Fibroblast of skin of right quadriceps (primary cell): Measurements from ENCODE around the gene SLC16A7.

Experiments
- DNase-seq: peaks from one replicate; pipeline ENCODE4 v3.0.0-alpha.2; 2013

SLC16A7 gene

DNA sequence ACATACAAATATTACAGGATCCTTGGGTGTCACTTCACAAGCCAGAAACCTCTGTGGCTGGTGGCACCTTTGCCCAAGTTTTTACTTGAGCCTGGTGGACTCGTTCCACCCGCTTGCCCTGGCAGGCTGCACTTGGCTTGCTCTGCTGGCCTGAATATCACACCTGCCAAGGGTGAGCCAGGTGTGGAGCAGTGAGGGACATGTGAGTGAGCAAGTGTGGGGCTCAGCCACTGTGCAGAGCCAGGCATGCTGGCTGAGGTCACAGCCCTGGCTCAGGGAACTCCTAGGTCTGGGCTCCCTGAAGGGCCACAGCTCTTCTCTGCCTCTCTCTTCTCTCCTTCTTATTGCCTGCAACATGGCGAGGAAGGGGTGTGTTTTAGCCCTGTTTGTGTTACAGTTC lies 82.0 kb downstream of the SLC16A7 start:
- DNase-seq: no peak

DNA sequence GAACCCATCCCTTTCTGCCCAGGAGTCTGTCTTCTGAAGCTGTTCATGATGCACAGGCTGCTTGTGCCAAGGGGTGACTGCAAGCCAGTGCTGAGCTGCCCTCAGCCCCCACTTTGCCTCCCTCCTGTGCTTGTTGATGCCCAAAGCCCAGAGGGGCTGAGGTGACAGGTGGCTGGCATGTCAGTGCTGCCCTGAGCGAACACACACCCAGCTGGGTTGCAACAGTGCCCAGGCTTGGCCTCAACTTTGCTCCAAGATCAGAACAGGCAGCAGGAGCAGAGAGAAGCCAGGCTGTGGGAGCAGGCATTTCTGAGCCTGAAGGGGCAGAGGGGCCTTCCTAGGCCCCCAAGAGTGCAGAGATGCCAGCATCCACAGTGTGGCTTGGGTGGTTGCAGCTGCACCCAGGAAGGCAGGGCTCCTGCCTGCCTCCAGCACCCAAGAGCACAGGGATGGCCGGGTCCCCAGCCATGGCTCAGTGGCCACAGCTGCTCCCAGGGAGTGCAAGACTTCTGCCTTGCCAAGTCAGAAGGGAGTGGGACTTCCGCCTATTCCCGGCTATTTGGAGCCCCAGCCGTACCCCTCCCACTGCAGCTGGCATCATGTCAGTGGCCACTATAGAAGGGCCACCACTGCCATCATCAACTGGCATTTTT lies 83.1 kb downstream of the SLC16A7 start:
- DNase-seq: no peak

DNA sequence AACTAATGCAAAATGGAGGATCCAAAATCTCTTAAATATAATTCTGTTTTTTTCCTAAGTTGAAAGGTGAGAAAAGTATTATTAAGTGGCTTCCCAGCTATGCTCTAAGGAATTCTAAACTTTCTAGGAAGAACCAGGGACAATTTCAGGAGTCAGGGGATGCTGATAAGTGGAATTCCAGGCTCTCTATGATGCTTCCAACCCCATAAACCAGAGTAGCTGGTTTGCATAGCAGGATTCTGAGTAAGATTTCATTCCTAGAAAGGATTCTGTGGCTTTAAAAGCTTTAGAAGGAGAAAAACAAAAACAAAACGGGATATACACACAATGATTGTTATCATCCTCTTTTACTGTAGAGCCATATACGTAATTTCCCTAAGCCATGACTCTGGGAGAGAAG lies 93.9 kb downstream of the SLC16A7 start:
- peak; percentile 56 for DNase-seq

DNA sequence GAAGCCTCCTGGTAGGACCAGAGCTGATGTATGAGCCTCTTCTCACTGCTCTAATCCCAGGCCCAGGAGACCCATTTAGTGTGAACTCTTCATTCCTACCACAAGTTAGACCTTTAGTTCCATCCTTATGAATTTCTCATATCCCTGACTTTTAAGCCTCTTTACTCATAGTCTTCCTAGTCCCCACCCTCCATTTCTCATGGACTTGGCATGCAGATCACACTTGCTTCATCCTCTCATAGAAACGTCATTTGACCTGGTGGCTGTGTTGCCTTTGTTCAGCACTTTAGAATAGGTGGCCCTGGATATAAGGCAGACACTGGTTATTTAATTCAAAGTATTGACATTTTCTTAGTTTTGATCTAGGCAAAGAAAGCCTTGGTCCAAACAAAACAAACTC lies 99.5 kb downstream of the SLC16A7 start:
- peak; percentile 58 for DNase-seq

DNA sequence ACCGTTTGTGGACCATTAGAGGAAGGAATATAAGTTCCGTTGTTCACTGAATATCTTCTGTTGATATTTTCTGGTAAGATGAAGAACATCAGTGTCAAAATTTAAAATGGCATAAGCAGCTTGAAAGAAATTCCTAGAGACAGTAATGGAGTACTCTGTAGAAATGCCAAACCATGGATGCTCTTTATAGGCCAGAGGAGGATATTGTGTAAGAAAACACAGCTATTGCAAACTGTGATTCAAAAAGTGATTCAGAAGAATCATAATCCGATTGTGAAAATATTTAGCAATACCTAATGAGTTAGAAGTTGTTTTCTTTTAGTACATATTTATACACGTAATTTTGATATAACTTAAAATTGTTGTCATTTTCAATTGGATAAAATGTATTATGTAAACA lies 102.8 kb downstream of the SLC16A7 start:
- DNase-seq: peak; percentile 83

DNA sequence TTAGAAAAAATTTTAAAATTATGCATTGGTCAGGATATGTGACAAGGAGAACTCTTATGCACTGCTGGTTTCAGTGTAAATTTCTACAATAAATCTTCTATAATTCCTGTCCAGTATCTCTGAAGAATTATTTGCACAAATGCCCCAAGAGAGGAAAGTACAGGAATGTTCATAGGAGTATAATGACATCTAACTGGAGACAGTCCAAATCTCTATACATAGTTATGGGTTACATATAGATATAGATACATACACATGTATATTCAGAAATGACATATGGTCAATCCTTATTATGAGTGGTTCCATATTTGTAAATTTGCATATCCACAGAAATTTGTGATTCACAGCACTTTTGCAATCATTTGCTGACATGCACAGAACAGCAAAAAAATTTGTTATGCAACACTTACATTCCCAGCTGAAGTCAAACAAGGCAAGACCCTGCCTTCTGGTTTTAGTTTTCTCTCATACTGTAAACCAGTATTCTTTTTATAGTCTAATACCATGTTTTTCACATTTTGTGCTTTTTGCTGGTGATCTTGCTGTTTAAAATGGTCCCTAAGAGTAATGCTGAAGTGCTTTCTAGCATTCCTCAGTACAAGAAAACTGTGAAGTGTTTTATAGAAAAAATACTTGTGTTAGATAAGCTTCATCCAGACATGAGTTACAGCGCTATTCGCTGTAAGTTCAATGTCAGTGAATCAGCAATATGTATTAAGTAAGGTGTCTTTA lies 103.8 kb downstream of the SLC16A7 start:
- DNase-seq: peak; percentile 92

DNA sequence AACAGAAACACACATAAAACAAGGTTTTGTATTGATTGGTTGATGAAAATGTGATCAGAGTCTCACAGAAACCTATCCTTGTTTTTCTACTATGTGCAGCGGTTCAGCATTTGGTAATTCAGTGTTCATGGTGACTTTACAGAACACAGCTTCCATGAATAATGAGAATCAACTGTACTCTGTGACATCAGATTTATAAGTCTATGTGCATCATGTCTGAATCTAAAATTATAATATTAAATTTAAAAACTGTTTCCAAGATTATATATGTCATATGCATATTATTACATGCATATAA lies 104.3 kb downstream of the SLC16A7 start:
- DNase-seq: no peak

DNA sequence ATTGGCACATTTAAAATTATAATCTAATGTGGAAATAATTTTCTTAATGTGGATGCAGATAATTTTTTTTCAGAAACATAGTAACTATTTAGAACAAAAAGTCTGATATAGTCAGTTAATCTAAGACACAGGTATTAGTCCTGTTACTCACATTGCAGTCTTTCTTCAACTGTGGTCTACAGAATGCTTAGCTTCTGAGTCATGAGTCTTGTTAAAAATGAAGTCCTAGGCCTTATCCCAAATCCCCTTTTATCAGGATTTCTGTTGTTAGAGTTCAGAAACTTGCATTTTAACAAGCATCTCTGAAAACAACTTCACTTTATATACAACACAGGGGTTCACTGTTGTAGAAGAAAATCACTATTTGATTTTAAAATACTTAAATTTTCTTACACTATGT lies 112.2 kb downstream of the SLC16A7 start:
- DNase-seq: peak; percentile 76

DNA sequence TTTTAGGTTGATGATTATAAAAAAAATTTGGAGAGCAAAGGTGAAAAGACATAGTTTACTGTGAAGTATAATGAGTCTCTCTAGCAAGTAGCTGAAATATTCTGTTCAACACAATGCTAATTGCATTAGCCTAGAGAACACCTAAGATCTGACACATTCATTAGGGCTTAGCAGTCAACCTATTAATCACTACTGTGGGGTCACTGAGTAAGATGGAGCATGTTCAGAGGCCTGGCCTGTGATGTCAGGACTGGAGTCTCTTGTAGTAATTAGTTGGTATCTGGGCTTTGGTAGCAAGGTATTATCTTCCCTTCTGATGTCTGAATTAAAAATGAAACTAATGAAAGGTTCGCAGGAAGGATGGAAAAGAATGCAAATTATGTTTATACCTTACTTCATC lies 112.7 kb downstream of the SLC16A7 start:
- DNase-seq: peak; percentile 31

DNA sequence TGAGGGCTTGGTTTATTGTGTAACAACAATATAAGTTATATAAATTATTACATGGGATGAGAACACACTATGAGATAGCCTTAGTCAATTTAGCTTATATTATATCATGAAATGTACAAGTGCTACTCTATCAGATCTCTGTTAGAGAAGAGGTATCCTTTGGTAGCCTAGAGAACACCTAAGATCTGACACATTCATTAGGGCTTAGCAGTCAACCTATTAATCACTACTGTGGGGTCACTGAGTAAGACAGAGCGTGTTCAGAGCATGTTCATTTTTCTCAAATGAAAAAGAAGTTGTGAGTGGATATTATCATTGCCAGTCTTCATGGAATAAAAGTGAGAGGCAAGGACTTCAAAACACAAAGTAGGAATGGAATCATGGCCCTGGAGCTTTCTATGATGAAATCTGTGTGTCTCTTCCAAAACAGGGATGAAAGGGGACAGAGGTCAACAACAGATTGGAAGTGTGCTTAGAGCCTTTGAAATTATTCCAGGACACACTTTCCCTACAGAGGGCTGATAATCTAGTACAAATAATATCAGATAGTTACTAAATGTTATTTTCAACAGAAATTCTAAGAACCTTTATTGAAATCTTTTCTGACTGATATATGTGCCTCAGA lies 114.3 kb downstream of the SLC16A7 start:
- DNase-seq: no peak

DNA sequence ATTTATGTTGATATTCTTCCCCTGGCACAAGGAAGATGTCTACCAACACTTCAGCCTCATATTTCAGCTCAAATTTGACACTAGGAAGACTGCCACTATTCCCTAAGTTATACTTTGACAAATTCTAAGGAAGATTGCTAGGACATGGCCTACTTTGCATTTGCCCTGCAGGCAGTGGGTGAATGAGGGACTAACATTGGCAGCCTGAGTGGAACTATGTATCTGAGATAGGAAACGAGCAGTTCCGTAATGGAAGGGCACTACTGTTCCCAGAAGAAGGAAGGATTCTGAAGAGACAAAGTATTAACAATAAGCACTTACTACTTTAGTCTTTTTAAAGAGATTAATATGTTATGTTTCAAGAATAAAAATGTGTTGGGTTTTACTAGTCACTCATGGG lies 115.1 kb downstream of the SLC16A7 start:
- DNase-seq: no peak

DNA sequence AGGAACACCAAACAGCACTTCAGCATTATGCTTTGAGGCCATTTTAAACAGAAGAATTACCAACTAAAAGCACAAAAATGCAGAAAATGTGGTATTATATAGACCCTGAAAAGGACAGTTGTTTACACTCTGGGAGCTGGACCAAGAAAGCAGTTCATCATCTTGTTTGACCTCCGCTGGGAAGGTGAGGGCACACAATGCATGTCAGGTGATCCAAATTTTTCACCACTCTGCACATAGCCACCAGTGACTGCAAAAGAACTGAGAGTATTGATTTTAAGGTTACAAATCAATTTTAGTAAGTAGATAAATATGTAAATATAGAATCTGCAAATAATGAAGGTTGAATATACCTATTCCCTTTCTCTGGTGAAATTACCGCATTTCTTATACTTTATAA lies 119.6 kb downstream of the SLC16A7 start:
- no peak for DNase-seq

DNA sequence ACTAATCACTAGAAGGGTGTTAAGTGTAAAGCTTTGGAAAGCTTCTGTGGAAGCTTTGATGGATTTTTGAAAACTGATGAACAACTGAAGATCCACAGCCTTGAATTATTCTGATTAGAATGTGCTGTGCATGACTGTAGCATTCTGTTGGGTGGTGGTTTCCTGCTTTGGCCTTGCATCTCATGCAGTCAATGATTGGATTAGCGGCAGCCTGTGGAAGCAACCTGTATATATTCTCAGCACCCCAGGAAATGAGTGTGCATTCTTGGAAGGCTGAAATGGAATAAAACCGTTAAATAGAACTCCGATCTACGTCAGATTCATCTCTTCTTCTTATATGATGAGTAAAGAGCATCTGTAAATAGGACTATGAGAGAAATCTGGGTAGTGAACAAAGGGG lies 120.2 kb downstream of the SLC16A7 start:
- peak; percentile 25 for DNase-seq

DNA sequence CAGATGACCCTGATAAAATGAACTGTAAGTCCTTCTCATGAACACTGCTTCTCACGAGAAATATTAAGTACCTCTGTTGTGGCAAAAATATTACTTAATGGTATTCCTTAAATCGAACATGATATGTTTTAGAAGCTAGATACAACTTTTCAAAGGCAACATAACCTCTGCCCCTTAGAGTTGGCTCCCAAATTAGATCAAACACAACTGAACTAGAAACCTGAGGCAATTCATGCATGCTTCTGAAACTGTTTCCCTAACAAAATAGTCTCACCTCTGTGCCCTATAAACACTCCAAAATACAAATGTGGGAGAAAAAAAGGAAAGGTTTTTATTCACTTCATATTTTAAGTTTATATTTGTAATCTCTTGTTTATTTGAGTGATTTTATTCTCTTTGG lies 121.6 kb downstream of the SLC16A7 start:
- no peak for DNase-seq

DNA sequence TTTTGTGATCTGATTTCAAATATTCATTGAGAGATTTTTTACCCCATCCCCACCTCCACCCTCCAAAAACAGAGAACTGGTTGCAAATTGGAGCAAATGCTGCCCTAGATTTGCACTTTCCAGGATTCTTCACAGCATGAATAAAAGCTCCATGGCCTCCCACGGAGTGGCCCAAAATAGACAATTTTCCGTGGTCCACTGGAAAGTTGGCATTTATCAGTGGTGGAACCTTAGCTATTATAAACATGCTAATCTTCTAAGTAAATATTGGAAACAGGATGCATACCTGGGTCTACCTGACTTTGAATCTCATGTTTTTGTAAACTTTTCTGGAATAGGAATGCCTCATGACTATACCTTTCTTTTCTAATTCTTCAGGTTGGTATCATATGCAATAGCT lies 123.9 kb downstream of the SLC16A7 start:
- DNase-seq: no peak

DNA sequence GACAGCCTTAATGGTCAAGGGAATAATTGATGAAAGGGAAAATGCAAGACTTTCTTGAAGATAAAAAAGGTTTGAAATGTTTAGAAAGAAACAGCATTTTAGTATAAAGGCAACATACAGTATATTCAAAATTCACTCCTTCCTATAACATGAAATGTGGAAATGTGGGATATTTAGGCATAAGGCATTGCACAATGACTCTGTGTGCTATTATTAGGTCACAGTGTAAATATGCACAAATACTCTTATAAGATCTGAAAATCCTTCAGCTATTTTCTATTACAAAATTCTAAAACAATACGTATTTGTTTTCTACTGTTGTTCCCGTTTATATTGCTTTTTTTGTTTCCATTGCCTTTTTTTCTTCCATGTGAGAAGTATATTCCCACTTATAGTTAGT lies 127.7 kb downstream of the SLC16A7 start:
- DNase-seq: peak; percentile 31

DNA sequence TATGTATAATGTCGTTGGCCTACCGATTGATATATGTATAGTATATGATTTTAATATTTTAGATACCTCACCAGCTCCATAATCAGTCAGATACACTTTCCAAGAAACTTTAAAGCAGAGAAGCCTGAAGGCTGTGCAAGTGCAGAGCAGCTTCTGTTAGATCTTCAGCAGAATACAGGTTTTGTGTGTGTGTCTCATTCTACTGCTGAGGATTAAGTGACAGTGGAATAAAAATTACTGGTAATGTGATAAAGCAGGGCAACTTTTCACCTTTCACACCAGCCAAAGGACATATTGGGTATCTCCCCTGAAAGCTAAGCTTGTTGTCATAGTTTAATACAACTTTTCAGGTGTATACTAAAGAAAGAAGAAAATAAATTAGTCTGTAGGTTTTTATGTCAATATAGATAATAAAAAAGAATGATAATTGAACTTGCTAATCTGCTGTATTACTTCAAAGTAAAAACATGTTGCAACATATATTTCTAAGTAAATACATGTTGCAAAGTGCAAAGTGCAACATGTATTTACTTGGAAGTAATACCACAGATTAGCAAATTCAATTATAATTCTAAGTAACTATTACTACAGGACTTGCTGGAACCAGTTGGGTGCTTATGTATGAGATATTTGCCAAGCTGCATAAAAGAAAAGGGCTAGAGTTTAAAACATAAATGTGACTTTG lies 128.3 kb downstream of the SLC16A7 start:
- no peak for DNase-seq

DNA sequence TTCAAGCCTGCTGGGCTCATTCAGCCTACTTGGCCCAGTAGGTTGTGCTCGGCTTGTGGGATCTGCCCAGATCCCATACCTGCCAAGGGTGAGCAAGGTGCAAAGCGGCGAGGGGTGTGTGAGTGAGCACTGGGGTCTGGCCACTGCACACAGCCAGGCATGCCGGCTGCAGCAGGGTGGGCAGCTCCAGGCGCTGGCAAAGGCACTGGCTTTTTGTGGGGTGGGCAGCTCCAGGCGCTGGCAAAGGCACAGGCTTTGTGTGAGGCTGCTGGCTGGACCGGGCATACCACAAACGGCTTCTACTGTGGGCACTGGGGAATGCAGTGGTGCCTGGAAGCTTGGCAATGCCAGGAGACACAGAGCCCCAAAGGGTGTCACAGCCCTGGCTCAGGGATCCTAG lies 137.4 kb downstream of the SLC16A7 start:
- no peak for DNase-seq

DNA sequence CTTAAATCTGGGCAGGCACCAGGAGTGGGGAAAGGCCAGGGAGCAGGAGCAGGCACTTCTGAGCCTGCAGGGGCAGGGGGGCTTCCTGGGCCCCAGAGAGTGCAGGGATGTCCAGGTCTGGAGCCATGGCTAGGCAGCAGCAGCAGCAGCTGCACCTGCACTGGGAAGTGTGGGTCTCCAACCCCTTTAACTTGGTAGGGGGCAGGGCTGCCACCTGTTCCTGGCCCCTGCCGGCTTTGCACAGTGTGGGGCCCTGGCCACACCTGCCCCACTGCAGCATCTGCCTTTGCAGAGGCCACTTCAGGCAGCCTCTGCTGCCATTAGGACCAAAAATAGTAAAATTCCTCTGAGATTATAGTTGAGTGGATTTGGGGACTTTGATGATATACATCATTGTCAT lies 138.5 kb downstream of the SLC16A7 start:
- no peak for DNase-seq

DNA sequence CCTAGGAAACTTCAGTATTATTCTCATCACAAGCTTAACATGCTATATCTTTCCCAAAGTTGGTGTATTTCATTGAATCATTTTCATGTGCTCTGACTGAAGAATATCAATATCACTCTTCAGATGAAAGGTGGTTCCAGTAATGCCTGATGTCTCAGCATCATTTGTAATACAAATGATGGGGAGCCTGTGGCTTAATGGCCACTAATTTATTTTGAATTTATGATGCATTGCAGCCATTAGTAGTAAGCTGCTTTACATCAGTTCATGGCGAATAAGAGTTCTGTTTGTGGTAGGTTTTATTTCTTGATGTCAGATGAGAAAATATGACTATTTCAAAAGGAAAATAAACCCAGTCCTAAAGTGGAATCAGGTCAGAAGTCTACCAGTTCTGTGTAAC lies 139.4 kb downstream of the SLC16A7 start:
- no peak for DNase-seq

DNA sequence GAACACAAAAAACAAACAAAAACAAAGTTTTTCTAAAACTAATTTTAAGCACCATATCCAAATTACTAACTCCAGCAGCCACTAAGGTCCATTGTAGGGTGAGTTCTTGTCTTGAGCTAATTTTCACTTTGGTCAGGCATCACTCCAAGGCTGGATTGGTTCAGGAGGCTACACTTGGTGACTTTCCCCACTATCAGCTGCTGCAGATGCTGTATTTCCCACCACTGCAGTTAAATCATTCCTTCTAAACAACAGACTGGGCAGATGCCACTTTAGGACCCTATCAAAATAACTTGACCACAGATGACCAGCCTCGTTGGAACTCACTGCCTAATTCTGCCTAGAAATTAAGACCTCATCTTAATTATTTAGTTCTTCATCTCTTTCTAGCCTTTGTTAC lies 140.5 kb downstream of the SLC16A7 start:
- DNase-seq: no peak

DNA sequence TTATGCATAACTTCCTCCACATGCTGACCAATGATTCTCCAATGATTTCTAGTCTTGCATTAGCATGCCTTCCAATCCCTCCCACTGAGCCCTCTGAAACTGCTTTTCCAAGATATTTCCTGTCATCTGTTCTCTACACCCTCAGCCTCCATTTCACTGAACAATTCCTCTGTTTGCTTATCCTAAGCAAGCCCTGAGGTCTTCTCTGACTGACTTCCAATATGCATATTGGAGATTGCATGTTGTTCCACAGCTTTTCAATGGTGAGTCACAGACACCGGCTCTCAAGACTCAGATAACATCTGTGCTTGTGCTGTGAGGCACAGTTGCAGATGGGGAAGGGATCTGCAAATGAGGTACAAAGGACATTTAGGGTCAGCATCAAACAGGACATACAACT lies 141.0 kb downstream of the SLC16A7 start:
- DNase-seq: peak; percentile 95

DNA sequence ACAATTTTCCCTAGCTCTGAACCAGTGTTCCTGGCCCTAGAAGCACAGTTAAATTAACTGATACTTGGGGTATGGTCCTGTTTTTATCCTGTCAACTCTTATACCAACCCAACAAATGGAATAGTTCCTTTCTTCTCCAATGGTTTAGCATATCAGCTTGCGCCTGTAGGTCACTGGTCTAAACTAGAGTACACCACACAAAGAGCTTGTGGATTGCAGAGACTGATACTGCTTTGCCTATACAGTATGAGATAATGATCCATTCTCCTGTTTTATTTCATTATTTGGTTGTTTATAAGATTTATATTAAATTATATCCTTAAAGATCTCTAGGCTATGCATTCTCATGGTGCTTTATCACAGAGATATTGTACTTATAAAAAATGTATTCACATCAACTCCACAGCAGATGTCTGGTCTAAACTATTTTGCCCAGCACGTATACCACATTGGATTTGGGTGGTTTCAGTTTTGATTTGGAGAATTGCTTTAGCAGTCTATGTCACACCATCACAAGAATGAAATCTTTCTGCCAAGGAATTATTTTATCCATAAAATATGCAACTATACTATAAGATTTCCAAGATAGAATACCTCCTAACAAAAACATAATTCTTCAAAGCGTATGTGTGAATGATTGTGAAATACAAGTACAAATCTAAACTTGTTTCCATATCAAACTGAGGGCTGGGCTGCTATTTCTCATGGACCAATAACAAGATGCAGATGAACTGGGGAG lies 142.1 kb downstream of the SLC16A7 start:
- peak; percentile 67 for DNase-seq
